Non-pigmented ciliary epithelial cell (primary cell): ENCODE results near the gene HOMER3.

Experiments used
- DNase-seq: peaks from one replicate; pipeline ENCODE4 v3.0.0-alpha.2; 2010; ENCODE audit warnings: low read depth

Gene HOMER3

DNA sequence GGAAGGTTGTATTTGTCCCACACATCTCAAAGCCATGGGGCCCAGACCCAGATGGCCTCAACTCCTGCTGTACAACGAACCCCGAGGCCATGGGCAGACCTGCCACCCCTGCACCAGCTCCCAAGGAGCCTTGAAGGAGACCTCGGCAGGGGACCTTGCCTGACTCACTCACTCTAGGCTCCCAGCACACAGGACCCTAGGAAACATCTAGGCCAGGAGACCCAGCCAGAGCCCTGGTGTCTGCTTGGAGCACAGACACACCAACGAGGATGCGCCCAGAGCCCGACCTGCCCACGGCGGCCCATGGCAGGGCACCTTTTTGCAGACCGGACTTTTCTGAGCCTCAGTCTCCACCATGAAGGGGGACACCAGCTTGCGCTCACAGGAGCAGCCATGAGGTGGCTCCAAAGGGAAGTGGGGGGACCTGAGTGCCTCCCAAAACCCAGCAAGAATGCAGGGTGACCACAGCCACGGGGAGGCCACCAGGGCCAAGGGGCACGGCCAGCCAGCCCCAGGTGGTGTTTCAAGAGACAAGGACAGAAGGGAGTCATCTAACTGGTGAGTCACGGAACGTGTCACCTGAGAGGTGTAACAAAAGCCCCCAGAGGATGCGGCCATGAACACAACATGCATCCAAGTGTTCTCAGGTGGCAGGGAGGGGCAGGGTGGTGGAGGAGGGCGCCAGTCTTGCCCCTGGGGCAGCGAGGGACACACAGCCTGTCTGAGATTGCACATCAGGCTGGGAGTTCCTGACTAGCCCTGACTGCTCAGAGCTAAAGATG is 40.1 kb downstream of the HOMER3 start:
- no peak for DNase-seq

DNA sequence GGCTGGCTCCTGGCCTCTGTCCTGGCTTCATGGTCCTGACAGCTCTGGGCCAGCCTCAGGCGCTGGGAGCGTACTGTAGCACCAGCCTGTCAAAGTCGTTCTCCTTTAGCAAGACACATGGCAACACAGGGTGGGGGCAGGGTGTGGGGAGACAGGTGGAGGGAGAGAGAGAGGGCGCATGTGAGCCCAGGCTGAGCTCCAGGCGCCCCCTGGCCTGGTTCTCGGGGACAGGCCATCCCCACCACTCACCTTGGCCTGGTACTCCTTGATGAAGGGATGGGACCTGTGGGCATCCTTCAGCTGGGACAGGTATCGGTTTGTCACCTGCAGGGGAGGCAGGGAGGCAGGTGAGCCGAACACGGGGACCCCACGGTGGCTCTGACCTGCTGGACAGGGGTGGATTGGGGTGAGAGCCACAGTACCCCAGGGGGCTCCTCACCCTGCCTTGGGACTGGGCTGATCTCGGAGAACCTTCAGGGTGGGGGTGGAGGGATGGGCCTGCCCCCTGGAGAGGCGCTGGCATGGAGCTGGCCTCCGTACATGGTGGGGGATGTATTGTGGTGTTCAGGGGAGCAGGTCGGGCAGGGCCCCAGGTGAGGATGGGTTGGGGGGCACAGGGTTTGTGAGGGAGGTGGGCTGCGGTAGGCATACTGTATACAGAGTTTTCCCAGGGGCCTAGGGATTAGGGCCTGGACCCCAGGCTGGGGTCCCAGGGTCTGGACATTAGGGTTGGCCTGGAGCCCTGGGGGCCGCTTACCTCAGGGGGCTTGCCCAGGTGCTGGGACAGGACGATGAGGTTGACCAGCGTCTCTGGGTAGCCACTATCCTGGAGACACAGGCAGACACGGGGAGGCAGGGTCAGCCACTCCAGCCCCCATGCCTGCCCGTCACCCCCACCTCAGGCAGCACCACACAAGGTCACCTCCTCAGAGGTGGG is 41.1 kb downstream of the HOMER3 start:
- DNase-seq: no peak

DNA sequence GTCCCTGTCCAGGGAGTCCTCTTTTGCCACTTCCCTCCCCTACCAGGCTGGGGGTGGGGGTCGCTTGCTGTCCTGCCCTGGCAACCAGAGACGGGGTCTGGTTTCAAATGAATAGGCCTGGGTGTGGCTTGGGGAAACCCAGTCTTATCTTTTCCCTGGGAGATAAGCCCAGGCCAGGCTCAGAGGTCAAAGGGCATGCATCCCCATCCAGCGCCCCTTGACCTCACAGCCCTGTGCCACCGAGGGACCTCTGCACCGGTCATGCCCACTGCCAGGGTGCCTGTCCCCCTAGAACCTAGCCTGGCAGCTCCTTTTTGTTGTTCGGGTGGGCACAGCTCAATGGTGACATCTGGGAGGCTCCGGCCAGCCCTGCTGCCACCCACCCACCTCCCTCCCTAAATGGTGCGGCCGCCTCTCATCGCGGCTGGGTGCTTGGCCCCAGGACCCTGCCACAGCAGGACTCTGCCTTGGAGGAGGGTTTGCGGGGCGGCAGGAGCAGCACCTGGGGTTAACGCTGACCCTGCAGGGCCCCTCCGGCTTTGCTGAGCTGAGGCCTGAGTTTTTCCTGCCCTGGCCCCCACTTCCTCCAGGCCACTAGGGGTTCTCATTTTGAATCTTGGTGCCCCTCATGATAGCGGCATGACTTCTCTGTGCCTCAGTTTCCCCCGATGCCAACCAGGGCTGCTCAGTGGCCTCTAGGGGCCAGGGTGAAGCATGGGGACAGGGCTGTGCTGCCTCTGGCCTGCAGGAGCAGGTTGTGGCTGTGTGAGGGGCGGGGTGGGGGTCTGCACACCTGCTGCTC is 42.2 kb downstream of the HOMER3 start:
- DNase-seq: no peak

DNA sequence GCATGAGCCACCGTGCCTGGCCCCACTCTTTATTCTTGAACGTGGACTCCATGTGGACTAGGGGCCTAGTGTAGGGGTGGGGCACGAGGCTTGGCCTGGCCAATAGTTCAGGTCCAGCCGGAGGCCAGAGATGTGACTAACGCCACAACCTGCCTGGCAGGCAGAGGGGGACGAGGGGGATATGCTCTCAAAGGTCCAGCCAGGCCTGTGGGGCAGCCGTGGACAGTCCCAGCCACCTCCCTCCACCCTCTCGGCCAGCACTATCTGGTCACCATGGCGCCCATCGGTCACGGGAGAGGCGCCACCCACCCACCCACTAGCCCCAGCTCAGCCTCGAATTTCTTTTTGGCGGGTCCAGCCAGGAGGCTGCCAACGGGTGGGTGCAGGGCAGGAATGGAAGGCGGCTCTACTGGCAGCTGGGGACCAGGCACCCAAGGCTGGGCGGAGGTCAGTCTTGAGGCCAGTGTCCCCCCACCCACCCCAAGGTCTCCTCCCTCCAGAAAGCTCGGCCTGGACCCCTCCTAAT is 42.9 kb downstream of the HOMER3 start:
- no peak for DNase-seq

DNA sequence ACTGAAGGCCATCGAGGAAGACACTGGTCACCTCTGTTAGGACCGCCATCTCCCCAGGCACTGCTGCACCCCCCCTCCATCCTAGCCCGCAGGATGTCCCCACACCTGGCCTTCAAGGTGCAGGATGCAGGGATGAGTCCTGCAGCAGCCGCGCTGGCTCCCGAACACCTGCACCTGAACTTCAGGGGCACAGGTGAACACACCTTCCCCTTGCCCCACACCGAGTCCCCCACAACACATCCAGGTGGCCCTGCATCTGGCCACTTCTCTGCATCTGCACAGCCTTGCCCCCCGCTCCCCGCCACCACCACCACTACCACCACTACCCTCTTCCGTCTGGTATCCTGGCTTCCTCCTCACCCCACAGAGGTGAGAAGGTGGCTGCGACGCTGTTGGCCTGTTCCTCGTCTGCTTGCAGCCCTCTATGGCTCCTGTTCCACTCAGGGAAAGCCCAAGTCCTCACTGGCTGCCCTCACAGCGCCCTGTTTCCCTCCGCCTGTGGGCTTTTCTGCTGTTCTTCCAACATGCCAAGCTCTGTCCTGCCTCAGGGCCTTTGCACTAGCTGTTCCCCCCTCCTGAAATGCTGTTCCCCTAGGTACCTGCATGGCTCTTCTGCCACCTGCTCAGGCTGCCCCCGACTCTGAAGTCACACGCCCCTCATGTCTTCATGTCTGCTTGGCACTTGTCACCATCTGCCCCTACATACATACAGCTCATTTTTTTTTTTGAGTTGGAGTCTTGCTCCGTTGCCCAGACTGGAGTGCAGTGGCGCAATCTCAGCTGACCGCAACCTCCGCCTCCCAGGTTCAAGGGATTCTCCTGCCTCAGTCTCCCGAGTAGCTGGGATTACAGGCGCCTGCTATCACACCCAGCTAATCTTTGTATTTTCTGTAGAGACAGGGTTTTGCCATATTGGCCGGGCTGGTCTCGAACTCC is 43.7 kb downstream of the HOMER3 start:
- DNase-seq: no peak

DNA sequence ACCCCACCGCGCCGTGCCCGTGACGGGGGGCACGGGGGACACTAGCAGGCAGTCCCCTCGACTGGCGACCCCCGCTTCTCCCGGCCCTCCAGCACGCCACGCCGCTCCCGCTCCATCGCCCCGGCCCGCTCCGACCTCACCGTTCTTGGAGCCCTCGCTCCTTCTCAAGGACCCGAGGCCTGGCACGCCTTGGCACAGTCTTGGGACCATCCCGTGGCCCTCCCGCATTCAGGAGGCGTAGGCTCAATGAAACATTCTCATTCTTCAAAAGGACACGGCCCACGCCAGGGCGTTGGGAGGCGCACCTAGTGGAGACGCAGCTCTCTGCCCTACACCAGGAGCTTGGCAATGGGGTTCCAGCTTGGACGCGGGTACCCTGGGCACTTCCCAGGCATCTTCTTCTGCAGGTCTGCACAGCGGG is 44.6 kb downstream of the HOMER3 start:
- no peak for DNase-seq

DNA sequence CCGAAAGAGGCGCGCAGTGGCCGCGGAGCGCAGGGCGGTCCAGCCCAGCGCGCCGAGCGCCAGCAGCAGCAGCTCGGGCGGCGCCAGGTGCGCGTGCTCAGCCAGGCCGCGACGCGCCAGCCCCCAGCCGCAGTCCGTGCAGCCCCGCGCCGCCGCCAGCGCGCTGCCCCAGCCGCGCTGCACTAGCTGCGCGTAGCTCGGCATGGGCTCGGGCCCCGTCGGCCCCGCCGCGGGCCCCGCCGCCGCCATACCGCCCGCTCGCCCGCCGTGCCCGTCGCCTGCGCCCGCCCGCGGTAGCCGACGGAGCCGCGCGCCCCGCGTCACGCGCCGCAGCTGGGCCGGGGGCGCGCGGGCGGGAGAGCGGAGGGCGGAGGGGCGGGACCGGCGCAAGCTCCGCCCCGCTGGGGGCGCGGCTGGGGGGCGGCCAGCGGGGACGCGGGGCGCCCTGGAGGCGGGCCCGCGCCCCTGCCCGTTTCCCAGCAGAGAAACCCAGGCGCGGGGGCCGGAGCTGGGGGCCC is 45.1 kb downstream of the HOMER3 start, which contains the start of gene CERS1:
CERS1 (minus strand) TSS at position 335 of the 518 bp plus-strand sequence; CDS start at position 249, 86 bp downstream.
- DNase-seq: no peak

DNA sequence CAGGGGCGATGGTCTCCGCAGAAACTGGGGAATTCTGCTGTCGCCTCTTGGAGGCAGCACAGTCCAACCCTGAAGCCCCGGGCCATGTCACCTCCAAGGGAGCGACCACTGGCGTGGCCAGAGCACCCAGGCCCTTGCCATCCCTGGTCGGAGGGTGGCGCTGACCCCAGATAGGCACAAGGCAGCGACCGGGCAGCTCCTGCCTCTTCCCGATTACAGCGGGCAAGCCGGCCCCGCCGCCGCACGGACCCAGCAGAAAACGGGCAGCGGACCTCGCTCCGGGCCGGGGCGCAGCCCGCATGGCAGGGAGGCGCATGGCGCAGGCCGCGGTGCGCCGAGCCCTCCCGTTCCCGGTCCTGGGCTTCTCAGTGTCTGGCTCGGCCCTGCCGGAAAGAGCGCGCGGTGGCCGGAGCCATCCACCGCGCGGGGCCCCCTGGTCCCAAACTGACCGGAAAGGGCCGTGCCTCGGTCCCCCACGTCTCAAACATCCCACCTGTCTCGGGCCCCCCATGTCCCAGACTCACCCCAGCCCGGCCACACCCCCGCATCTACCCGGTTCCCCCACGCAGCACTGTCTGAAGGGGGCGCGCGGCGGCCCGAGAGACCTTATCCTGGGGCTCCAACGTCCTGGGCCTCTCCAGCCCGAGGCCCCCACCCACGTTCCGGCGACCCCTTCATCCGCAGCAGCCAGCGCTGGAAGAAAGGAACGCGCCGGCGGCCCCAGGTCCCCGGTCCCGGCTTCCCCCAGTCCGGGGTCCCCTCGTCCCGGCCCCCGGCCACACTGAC is 45.8 kb downstream of the HOMER3 start:
- no peak for DNase-seq

DNA sequence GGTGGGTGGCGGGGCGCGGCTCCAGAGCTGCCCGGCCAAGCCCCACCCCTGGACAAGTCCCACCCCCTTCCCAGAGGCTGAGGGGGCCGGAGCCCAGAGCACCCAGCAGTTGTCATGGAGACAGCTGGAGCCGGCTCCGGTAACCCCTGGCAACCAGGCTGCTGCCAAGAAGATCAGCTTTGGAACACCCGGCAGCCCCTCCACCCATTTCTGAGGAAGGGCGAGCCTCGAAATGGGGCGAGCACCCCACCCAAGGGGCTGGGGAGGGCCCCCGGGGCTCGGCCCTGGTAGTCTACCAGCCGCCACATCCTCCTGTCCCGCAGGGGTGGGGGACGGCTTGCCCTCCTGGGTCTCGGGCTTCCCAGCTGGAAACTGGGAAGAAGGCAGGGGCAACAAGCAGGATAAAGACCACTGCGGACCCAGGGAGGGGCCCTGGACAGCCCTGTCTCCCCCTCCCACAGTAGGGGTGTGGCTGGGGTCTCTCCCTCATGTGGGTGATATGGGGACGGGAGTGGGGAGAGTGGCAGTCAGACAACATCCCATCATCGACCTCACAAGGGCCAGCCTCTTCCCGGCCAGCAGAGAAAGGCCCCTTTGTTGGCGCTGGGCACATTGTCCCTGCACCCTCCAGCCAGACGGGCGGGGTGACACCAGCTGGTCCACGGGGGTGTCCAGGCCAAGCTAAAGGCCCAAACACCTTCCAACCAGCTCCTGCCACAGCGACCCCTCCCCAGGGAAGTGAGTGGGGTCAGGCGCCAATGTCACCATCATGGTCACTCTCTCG is 46.6 kb downstream of the HOMER3 start:
- no peak for DNase-seq

DNA sequence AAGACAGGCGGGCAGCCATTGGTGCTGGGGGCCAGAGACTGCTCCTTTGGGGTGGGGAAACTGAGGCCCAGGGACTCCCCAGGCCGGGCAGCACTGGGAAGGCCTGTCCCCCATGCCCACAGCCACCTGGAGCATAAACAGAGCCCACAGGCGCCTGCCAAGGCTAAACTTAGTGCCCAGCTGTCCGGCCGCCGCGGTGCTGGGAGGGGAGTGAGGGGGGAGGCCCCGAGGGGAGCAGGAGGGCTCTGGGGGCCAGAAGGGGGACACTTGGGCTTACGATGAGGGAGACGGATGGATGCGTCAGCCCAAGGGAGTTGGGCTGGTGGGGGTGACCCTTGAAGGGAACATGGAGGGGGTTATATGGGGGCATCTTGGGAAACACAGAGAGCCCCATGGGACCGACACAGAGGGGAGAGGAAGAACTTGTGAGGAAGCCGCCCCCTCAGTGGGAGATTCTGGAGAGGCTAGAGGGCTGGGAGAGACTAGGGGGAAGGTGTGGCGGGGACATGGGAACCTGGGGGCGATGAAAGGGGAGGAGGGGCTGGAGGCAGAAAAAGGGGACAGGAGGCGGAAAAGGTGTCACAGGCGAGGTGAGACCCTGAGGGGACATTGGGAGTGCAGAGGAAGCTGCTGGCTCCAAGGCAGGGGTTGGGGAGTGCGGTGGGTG is 47.3 kb downstream of the HOMER3 start:
- DNase-seq: no peak

DNA sequence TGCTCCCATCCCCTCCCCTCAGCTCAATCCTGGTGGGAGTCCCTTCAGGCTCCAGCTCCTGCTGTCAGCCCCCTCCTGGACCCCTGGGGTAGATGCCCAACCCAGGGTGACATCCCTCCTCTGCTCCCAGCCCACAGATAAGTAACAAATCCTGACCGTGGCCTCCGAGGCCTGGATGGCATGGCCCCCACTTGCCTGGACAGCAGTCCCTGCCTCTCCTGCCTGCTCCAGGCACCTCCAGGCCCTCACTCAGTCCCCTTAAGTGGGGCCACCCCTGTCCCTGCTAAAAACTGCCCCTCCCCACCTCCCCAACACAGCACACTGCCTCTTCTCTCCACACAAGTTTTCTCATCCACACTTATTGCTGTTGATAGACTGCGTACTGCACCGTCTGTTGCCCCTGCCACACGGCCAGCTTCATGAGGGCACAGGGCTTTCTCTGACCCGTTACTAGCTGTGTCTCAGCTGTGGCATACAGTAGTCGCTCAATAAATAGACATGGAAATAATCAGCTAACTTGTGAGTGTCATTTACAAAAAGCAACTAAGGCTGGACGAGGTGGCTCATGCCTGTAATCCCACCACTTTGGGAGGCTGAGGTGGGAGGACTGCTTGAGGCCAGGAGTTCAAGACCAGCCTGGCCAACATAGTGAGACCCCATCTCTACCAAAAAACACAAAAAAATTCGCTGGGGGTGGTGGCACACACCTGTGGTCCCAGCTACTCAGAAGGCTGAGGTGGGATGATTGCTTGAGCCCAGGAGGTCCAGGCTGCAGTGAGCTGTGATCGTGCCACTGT is 50.9 kb downstream of the HOMER3 start:
- no peak for DNase-seq

DNA sequence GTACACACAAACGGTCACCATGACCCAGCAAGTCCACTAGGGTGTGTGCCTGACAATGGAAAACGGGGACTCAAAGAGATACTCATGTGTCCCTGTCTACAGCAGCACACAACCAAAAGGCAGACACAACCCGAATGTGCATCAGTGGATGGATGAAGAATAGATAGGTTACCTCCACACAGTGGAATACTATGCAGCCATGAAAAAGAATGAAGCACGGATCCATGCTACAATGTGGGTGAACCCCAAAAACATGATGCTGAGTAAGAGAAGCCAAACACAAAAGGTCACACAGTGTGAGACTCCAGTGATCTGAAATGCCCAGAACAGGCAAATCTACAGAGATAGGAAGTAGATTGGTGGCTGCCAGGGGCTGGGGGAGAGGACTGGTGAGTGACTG is 54.0 kb downstream of the HOMER3 start:
- no peak for DNase-seq

DNA sequence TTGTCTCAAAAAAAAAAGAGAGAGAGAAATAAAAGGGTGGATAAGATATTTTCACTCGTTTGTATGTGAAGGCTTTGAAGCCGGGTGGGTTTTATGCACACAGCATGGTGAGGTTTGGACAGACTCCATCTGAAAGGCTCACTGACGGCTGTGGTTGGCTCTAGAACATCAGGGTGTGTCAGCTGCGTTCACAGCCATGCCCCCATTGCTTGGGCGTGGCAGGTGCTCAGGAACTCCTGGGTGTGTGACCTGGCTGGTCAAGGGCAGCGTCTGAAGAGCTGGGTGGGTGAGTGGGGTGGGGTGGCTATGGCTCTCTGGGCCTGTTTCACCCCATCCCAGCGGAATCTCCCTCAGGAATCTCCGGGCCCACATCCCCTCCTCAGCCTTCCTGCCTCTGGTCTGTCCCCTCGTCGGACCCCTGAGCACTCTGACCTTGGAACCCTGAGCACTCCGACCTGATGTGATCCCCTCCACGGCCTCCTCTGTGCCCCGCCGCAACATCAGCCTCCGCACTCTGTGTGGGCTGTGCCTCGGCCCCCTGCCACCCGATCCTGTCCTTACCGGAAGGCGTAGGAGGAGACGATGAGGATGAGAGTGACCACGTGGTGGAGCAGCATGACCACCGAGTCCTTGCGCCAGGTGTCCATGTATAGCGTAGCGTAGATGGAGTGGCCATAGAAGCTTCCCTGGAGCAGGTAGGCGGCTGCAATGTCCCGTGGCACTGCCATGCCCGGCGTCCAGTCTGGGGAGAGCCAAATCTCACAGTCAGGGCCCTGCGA is 57.3 kb downstream of the HOMER3 start:
- DNase-seq: no peak

DNA sequence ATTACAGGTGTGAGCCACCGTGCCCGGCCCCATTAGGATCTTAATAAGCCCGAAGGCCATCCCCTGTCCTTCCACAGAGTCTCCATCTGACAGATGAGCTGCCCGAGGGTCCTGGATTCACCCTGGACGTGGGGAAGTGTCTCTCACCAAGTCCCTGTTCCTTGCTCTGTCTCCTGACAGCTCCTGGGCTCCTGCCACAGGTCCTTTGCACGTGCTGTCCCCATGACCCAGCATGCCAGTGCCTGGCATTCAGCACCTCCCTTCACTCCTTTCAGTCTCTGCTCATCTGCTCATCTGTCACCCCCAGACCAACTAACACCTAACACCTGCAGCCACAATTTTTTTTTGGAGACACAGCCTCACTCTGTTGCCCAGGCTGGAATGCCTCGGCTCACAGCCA is 59.5 kb downstream of the HOMER3 start:
- DNase-seq: no peak

DNA sequence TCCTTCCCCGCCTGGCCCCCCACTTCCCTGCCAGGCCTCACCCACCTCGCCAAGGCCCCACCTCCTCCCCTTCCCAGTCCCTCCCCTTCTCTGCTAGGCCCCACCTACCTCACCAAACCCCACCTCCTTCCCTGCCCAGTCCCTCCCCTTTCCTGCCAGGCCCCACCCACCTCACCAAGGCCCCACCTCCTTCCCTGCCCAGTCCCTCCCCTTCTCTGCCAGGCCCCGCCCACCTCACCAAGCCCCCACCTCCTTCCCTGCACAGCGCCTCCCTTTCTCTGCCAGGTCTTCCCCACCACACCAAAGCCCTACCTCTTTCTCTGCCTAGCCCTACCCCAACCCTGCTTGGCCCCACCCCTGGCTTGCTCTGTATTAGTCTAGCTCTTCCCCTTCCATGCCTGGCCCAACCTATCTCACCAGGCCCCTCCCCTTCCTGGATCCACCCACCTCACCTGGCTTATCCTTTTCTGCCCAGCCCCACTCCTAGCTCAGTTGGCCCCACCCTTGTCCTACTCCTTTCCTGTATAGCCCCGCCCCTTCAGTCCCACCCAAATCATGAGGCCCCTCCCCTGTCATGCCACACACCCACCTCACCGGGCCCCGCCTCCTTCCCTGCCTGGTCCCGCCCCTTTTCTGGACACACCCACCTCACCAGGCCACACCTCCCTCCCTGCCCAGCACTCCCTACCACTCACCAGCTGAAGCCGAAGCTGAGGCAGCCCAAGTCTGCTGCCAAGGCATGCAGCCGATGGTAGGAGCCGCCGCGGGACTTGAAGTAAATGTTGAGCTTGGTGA is 61.2 kb downstream of the HOMER3 start:
- no peak for DNase-seq
